Esophagus muscularis mucosa (tissue), 4 donors: Measurements from ENCODE around the gene USP5.

ENCODE experiments used
- CTCF ChIP-seq, 3 experiments: fragments of 200-600 bp in 2 of 3; fragments of 450-650 bp in 1 of 3; sonication (generic) in 2 of 3; IDR thresholded peaks; one replicate each; pipeline ENCODE4 v1.5.1; 2017 to 2019; ENCODE audit warnings: antibody characterized with exemption in 3 of 3, mild to moderate bottlenecking in 2 of 3, moderate library complexity in 1 of 3
- EP300 ChIP-seq: sonication (generic); formaldehyde crosslinking; IDR thresholded peaks from one replicate; pipeline ENCODE4 v1.6.1; 2017; ENCODE audit warnings: antibody characterized with exemption
- POLR2AphosphoS5 ChIP-seq, 2 donors: sonication (generic); formaldehyde crosslinking; IDR thresholded peaks; one replicate each; pipeline ENCODE4 v1.6.1; 2017; ENCODE audit warnings: antibody characterized with exemption in 2 of 2

DNA sequence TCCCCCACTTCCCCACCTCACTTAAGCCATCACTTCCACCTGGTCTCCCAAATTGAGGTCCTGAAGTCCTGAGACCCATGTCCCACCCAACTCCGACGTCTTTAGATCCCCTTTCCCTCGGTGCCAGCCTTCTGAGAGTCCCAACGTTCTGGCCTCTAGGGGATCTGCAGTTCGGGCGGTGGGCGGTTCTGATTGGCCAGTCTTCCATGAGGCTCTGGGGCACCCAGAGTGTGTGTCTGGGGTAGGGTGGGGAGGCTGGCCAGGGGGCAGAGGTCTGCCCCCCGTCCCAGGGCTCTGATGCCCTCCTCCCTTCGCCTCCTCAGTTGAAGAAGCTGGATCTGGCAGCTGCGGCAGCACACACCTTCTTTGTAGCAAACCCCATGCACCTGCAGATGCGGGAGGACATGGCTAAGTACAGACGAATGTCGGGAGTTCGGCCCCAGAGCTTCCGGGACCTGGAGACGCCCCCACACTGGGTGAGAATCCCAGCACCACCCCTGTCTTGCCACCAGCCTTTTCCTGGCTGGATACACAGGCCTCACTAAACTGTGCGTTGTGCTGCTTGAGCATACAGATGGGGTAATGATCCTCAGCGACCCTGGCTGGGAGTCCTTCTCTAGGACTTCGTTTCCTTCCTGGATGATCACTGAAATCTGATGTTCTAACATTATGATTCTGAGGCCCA, 22.3 kb upstream of the USP5 start:
- TF ChIP-seq CTCF (IDR thresholded peaks at IDR 0.05) (peak in 1 of 3 experiments; percentile 6), POLR2AphosphoS5 (IDR thresholded peaks at IDR 0.05) (no peak), EP300 (no peak)
